GM12875 (cell line): Measurements from ENCODE around the gene RAP1GAP.

Experiments
- H3K4me3 ChIP-seq: one replicate; pipeline ENCODE4 v1.5.1; 2011; ENCODE audit warnings: low read depth, low read length, control low read depth
- CTCF ChIP-seq: IDR thresholded peaks from 2 replicates; pipeline ENCODE4 v1.5.1; 2011; ENCODE audit warnings: low read depth, mild to moderate bottlenecking, control low read depth, inconsistent platforms, low read length, moderate library complexity, borderline replicate concordance; ENCODE audit not compliant: insufficient read depth

Gene RAP1GAP

GRCh38 chr1:21593231-21593630 is 75.9 kb downstream of the RAP1GAP start:
- no peak for TF ChIP-seq CTCF
- H3K4me3 ChIP-seq, result no peak overlapping the region

- H3K4me3 ChIP-seq, result no peak overlapping the region
- TF ChIP-seq CTCF, result no peak
These were observed 76.9 kb downstream of the RAP1GAP start for GRCh38 chr1:21592086-21592865.

- no peak for TF ChIP-seq CTCF
- H3K4me3 ChIP-seq, result no peak overlapping the region
These were observed 78.2 kb downstream of the RAP1GAP start for GRCh38 chr1:21590934-21591333.

- no peak for TF ChIP-seq CTCF
- no peak overlapping the region for H3K4me3 ChIP-seq
These were observed 78.9 kb downstream of the RAP1GAP start for GRCh38 chr1:21590126-21590880.

- TF ChIP-seq CTCF, result no peak
- H3K4me3 ChIP-seq, result no peak overlapping the region
These were observed 79.5 kb downstream of the RAP1GAP start for GRCh38 chr1:21589618-21590017.

GRCh38 chr1:21587602-21587953 is 81.6 kb downstream of the RAP1GAP start:
- no peak overlapping the region for H3K4me3 ChIP-seq
- TF ChIP-seq CTCF, result no peak
